ENCODE results near the gene TXNRD2. TPM values are rescaled to one million over a fixed set of nuclear protein-coding genes. Genes with fewer than 3 reads are reported as not detected.
"Not testable (repeated sequence)": the region's sequence is repeated elsewhere in the genome, so short reads cannot be mapped to it uniquely, and the experiment has no call there.

TXNRD2 gene
- total RNA-seq, 1 donor from 2014 or later, result 33.3 TPM

GRCh38 chr22:19912271-19912999 lies 29.2 kb downstream of the TXNRD2 start:
- intact Hi-C loops (cut with DNase I), result no loop called here
- DNase-seq (ENCODE audit: low spot score), result no peak

- DNase-seq (ENCODE audit: low spot score), result no peak
- intact Hi-C loops (cut with DNase I), result no loop called here
These were observed 29.9 kb downstream of the TXNRD2 start for GRCh38 chr22:19911540-19912270.

- intact Hi-C loops (cut with DNase I), result loop anchor here (1.0 kb wide), 1 partner anchor 180 kb away; no protein-coding TSS in a partner anchor
These were observed 31.4 kb downstream of the TXNRD2 start for GRCh38 chr22:19910180-19910744.

GRCh38 chr22:19909350-19910179 lies 32.1 kb downstream of the TXNRD2 start:
- peak; percentile 89 for DNase-seq (ENCODE audit: low spot score)
- intact Hi-C loops (cut with DNase I), result loop anchor here (1.0 to 10.0 kb wide), 2 partner anchors 95 to 179 kb away; no protein-coding TSS in a partner anchor

More at GRCh38 chr22:19910180-19910744, 31.4 kb downstream of the TXNRD2 start:
- DNase-seq (ENCODE audit: low spot score), result no peak

- intact Hi-C loops (cut with DNase I), result loop anchor here (10.0 kb wide), 1 partner anchor 93 kb away; no protein-coding TSS in a partner anchor
- not testable (repeated sequence) for DNase-seq (ENCODE audit: low spot score)
These were observed 33.7 kb downstream of the TXNRD2 start for GRCh38 chr22:19907902-19908301.

GRCh38 chr22:19906864-19907263 lies 34.8 kb downstream of the TXNRD2 start:
- DNase-seq (ENCODE audit: low spot score), result not testable (repeated sequence)
- intact Hi-C loops (cut with DNase I), result loop anchor here (10.0 kb wide), 1 partner anchor 92 kb away; no protein-coding TSS in a partner anchor

- DNase-seq (ENCODE audit: low spot score), result no peak
- intact Hi-C loops (cut with DNase I), result loop anchor here (10.0 kb wide), 1 partner anchor 91 kb away; no protein-coding TSS in a partner anchor
These were observed 36.0 kb downstream of the TXNRD2 start for GRCh38 chr22:19905347-19906276.

- intact Hi-C loops (cut with DNase I), result loop anchor here (10.0 kb wide), 1 partner anchor 90 kb away; no protein-coding TSS in a partner anchor
- no peak for DNase-seq (ENCODE audit: low spot score)
These were observed 36.7 kb downstream of the TXNRD2 start for GRCh38 chr22:19904935-19905334.

- intact Hi-C loops (cut with DNase I), result loop anchor here (10.0 kb wide), 1 partner anchor 90 kb away; no protein-coding TSS in a partner anchor
- DNase-seq (ENCODE audit: low spot score), result no peak
These were observed 37.3 kb downstream of the TXNRD2 start for GRCh38 chr22:19904174-19904856.

GRCh38 chr22:19903513-19903912 lies 38.1 kb downstream of the TXNRD2 start:
- no peak for DNase-seq (ENCODE audit: low spot score)
- intact Hi-C loops (cut with DNase I), result loop anchor here (10.0 kb wide), 1 partner anchor 89 kb away; no protein-coding TSS in a partner anchor

GRCh38 chr22:19903031-19903430 lies 38.6 kb downstream of the TXNRD2 start:
- intact Hi-C loops (cut with DNase I), result loop anchor here (10.0 kb wide), 1 partner anchor 88 kb away; no protein-coding TSS in a partner anchor
- no peak for DNase-seq (ENCODE audit: low spot score)

GRCh38 chr22:19902245-19902715 lies 39.3 kb downstream of the TXNRD2 start:
- intact Hi-C loops (cut with DNase I), result loop anchor here (10.0 kb wide), 1 partner anchor 87 kb away; no protein-coding TSS in a partner anchor
- no peak for DNase-seq (ENCODE audit: low spot score)

- DNase-seq (ENCODE audit: low spot score), result no peak
- intact Hi-C loops (cut with DNase I), result loop anchor here (10.0 kb wide), 1 partner anchor 87 kb away; no protein-coding TSS in a partner anchor
These were observed 39.9 kb downstream of the TXNRD2 start for GRCh38 chr22:19901577-19902244.

- no peak for DNase-seq (ENCODE audit: low spot score)
- intact Hi-C loops (cut with DNase I), result loop anchor here (10.0 kb wide), 1 partner anchor 86 kb away; no protein-coding TSS in a partner anchor
These were observed 40.7 kb downstream of the TXNRD2 start for GRCh38 chr22:19900707-19901436.

GRCh38 chr22:19898831-19899567 lies 42.6 kb downstream of the TXNRD2 start:
- no peak for DNase-seq (ENCODE audit: low spot score)
- intact Hi-C loops (cut with DNase I), result no loop called here

Data from cardiac septum (tissue), 1 donor.